Osteocyte (in vitro differentiated cells): ENCODE data around the gene CYP3A7. TPM values are rescaled to one million over a fixed set of nuclear protein-coding genes. Genes with fewer than 3 reads are reported as not detected.
"Not testable (repeated sequence)": the region's sequence is repeated elsewhere in the genome, so short reads cannot be mapped to it uniquely, and the experiment has no call there.

Source experiments
- DNase-seq: peaks from one replicate; pipeline ENCODE4 v3.0.0; 2021; ENCODE audit warnings: mixed read lengths; ENCODE audit not compliant: unreplicated experiment; ENCODE audit errors: extremely low spot score
- H3K27ac Mint-ChIP-seq: one replicate; pipeline ENCODE4 v1.8.0; 2021; ENCODE audit warnings: mild to moderate bottlenecking, mixed read lengths; ENCODE audit not compliant: unreplicated experiment
- H3K27me3 Mint-ChIP-seq: one replicate; pipeline ENCODE4 v1.8.0; 2021; ENCODE audit warnings: mixed read lengths; ENCODE audit not compliant: unreplicated experiment
- H3K36me3 Mint-ChIP-seq: one replicate; pipeline ENCODE4 v1.8.0; 2021; ENCODE audit warnings: mixed read lengths; ENCODE audit not compliant: unreplicated experiment
- H3K4me1 Mint-ChIP-seq: one replicate; pipeline ENCODE4 v1.8.0; 2021; ENCODE audit warnings: mixed read lengths; ENCODE audit not compliant: unreplicated experiment
- H3K4me3 Mint-ChIP-seq: one replicate; pipeline ENCODE4 v1.8.0; 2021; ENCODE audit warnings: mild to moderate bottlenecking, moderate library complexity, mixed read lengths; ENCODE audit not compliant: unreplicated experiment
- H3K9me3 Mint-ChIP-seq: one replicate; pipeline ENCODE4 v1.8.0; 2021; ENCODE audit warnings: mixed read lengths; ENCODE audit not compliant: unreplicated experiment
- total RNA-seq: library from RNA; stranded (reverse); gene quantifications from 2 replicates; pipeline ENCODE4 v1.2.1, GENCODE V29; 2021
- TF ChIP-seq, protein P1 (sequence below): fragments of 200-600 bp; sonication (generic); IDR thresholded peaks from 2 replicates; pipeline ENCODE4 v1.5.0; 2021; ENCODE audit warnings: antibody characterized with exemption, mild to moderate bottlenecking, moderate library complexity

The CYP3A7 gene
- total RNA-seq, 1 donor from 2014 or later: not detected

DNA sequence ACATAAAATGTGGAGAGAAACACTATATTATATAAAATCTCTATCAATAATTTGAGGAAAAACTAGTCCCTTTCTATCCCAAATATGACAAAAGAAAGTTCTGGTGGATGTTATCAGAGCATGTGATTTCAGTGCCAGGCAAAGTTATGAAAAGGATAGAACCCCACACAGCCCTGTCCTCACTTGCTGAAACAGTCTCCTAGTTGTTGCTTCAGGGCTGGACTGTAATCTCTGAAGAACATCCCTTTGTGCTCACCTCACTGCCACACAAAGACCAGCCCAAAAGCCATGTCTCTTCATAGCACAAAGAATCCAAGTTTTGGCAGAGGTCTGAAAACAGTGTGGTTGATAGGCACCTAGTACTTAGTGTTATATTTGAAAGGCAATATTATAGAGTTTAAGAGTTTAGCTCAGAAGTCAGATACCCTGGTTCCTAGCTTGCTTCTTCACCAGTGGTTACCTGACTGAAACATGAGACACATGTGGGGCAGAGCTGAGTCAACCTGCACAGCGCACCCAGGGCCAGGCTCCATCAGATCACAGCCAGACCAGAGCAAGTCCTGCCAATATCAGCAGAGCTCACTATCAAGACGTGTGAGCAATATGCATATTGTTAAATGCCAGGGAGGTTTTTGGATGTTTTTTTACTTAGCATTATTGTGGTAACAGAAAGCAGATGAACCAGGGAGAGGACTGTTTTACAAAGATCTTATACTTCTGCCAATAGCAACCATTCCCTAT, 25.0 kb downstream of the CYP3A7 start:
- Mint-ChIP-seq H3K36me3 (no peaks in the 10 kb centered on the region), H3K27me3 (peaks cover 17% of the 10 kb centered on the region), H3K4me1 (no peaks in the 10 kb centered on the region), H3K4me3 (no peak overlapping the region), H3K27ac (no peak overlapping the region), H3K9me3 (no peaks in the 10 kb centered on the region)
- DNase-seq: no peak
- TF ChIP-seq, protein P1, sequence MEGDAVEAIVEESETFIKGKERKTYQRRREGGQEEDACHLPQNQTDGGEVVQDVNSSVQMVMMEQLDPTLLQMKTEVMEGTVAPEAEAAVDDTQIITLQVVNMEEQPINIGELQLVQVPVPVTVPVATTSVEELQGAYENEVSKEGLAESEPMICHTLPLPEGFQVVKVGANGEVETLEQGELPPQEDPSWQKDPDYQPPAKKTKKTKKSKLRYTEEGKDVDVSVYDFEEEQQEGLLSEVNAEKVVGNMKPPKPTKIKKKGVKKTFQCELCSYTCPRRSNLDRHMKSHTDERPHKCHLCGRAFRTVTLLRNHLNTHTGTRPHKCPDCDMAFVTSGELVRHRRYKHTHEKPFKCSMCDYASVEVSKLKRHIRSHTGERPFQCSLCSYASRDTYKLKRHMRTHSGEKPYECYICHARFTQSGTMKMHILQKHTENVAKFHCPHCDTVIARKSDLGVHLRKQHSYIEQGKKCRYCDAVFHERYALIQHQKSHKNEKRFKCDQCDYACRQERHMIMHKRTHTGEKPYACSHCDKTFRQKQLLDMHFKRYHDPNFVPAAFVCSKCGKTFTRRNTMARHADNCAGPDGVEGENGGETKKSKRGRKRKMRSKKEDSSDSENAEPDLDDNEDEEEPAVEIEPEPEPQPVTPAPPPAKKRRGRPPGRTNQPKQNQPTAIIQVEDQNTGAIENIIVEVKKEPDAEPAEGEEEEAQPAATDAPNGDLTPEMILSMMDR: no peak

DNA sequence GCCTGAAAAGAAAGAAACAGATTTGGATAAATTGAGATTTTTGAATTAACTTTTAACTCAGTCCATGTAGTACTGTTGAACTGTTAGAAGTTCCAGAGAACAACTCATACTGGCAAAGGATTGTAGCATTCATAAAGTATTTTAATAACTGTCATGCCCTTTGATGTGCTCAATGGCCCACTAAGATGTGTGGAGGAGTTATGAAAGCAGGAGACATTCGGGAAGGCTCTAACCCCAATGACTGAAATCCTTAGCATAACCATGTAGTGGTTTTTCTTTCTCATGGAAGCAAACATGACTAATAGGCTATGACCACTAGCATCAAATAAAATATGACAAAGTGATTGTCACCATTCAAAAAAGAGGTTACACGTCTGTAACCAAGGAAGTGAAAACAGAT, 25.7 kb downstream of the CYP3A7 start:
- DNase-seq: no peak
- no peaks in the 10 kb centered on the region for H3K9me3 Mint-ChIP-seq
- TF ChIP-seq, protein P1: no peak
- H3K36me3 Mint-ChIP-seq: no peaks in the 10 kb centered on the region
- no peak overlapping the region for H3K27ac Mint-ChIP-seq
- H3K4me1 Mint-ChIP-seq: no peaks in the 10 kb centered on the region
- peaks cover 17% of the 10 kb centered on the region for H3K27me3 Mint-ChIP-seq
- no peak overlapping the region for H3K4me3 Mint-ChIP-seq

DNA sequence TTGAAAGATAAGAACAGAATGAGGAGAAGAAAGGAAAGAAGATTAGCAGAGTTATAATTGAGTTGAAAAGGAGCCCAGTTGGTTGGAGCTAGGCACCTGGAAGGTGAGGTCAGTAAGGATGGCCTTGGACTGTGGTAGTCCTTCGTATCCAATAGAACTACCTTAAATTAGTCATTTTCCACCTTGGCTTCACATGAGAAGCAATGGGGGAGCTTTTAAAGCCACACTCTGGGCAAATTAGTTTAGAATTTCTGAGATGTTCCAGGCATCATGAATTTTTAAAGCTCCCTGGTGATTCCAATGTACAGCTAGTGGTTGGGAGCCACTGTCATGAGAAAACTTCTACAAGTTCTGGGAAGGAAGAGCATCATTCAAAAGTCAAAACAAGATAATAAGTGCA, 27.9 kb downstream of the CYP3A7 start:
- no peak overlapping the region for H3K27ac Mint-ChIP-seq
- TF ChIP-seq, protein P1: no peak
- no peak for DNase-seq
- peaks cover 22% of the 10 kb centered on the region for H3K27me3 Mint-ChIP-seq
- H3K4me1 Mint-ChIP-seq: no peaks in the 10 kb centered on the region
- no peaks in the 10 kb centered on the region for H3K9me3 Mint-ChIP-seq
- H3K36me3 Mint-ChIP-seq: no peaks in the 10 kb centered on the region
- no peak overlapping the region for H3K4me3 Mint-ChIP-seq

DNA sequence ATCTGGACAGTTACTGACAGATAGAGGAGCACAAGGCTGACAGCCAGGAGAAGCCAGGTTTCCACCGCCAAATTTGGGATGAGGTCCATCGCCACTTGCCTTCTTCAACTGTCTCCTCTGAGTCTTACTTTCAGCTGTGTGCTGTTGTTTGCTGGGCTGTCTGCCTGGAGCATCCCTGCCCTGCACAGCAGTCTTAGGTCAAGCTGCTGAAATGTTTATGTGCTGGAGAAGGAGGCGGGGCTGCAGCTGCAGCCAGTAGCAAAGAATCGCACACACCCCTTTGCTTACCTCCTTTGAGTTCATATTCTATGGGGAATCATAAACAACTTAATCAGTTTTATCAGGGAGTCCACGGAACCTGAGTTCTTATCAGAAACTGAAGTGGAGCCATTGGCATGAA, 35.0 kb downstream of the CYP3A7 start:
- H3K27ac Mint-ChIP-seq: no peak overlapping the region

DNA sequence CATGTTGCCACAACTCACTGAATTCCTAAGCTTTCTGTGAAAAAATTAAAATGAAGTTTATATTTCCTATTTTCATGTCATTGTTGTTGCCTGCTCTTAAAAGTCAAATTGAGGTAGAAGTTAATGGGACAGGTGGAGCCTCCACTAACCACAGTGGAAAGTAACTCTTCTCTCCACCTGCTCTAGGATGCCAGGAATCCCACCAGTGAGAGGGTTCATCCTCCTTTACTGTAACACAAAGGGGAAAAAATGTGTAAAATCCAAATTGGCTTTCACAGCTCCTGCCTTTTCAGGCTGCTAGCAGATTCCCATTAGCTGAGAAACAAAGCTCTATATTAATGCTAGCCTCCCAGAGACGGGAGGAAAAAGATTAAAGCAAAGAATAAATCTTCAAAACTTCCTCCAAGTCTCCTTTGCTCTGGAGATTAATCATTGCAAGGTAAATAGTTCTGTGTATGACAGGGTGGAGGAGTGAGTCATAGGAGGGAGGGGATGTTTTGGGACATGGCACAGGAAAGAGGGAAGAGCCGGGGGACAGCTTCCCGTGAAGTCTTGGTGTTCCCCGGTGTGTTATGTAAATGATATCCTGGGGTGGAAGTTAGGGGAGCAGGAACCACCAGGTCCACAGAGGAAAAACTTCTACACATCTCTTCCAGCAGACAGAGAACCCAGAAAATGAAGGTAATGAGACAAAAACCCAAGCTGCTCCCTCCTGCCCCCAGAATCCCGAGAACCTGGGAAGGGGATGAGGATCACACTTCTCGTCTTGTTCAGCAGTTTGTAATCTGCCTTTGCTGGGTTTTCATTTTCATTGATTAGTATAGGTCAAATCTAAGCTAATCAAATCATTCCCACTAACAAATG, 35.9 kb downstream of the CYP3A7 start:
- DNase-seq, H3K36me3 Mint-ChIP-seq, H3K4me1 Mint-ChIP-seq, H3K4me3 Mint-ChIP-seq, H3K27ac Mint-ChIP-seq, H3K9me3 Mint-ChIP-seq: not testable (repeated sequence)
- H3K27me3 Mint-ChIP-seq: peaks cover 34% of the 10 kb centered on the region

More for the DNA sequence above, 35.0 kb downstream of the CYP3A7 start:
- H3K27me3 Mint-ChIP-seq: peaks cover 33% of the 10 kb centered on the region
- TF ChIP-seq, protein P1: no peak
- H3K9me3 Mint-ChIP-seq: no peaks in the 10 kb centered on the region
- no peaks in the 10 kb centered on the region for H3K36me3 Mint-ChIP-seq
- no peak overlapping the region for H3K4me3 Mint-ChIP-seq
- H3K4me1 Mint-ChIP-seq: peaks cover 2% of the 10 kb centered on the region
- DNase-seq: no peak
